Measurements from ENCODE around the gene RRP15. TPM values are rescaled to one million over a fixed set of nuclear protein-coding genes. Genes with fewer than 3 reads are reported as not detected.
"Not testable (repeated sequence)": the region's sequence is repeated elsewhere in the genome, so short reads cannot be mapped to it uniquely, and the experiment has no call there.

Gene RRP15
- total and polyA plus RNA-seq, 2 experiments from 2014 or later, result 19.8 to 86.5 TPM

DNA sequence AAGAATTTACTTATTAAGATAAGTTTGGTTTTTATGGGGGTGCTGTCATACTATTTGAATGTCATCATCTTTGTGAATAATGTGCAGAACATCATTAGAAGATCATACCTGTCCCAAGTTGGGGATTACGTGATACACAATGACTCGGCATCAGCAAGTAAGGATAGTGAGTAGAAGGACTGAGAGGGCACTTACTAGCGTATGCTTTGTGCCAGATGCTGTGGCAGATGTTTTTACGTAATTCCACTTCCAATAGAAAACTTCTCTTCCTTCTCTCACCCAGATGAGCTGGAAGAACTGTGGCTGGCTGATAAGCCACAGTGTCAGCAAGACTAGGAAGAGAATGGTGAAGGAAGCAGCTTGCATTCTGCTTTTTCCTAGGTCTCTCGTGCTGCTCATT lies 32.0 kb downstream of the RRP15 start (continued):
- TF ChIP-seq, protein P1, sequence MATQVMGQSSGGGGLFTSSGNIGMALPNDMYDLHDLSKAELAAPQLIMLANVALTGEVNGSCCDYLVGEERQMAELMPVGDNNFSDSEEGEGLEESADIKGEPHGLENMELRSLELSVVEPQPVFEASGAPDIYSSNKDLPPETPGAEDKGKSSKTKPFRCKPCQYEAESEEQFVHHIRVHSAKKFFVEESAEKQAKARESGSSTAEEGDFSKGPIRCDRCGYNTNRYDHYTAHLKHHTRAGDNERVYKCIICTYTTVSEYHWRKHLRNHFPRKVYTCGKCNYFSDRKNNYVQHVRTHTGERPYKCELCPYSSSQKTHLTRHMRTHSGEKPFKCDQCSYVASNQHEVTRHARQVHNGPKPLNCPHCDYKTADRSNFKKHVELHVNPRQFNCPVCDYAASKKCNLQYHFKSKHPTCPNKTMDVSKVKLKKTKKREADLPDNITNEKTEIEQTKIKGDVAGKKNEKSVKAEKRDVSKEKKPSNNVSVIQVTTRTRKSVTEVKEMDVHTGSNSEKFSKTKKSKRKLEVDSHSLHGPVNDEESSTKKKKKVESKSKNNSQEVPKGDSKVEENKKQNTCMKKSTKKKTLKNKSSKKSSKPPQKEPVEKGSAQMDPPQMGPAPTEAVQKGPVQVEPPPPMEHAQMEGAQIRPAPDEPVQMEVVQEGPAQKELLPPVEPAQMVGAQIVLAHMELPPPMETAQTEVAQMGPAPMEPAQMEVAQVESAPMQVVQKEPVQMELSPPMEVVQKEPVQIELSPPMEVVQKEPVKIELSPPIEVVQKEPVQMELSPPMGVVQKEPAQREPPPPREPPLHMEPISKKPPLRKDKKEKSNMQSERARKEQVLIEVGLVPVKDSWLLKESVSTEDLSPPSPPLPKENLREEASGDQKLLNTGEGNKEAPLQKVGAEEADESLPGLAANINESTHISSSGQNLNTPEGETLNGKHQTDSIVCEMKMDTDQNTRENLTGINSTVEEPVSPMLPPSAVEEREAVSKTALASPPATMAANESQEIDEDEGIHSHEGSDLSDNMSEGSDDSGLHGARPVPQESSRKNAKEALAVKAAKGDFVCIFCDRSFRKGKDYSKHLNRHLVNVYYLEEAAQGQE (IDR thresholded peaks at IDR 0.05; ENCODE audit: unreplicated experiment), result no peak
- TF ChIP-seq EZH2 (IDR thresholded peaks at IDR 0.05; ENCODE audit: low read depth, unreplicated experiment) (no peak), ZNF331 (CRISPR knock-in tag; IDR thresholded peaks at IDR 0.05; ENCODE audit: low read depth) (no peak), STAT1 (IDR thresholded peaks at IDR 0.05; ENCODE audit: unreplicated experiment) (no peak), NANOG (IDR thresholded peaks at IDR 0.05; ENCODE audit: borderline replicate concordance) (no peak), POLR2AphosphoS5 (IDR thresholded peaks at IDR 0.05; ENCODE audit: low read depth) (no peak), ZNF114 (CRISPR knock-in tag; IDR thresholded peaks at IDR 0.05) (no peak), EZH2phosphoT487 (IDR thresholded peaks at IDR 0.05; ENCODE audit: unreplicated experiment) (no peak)
- TF ChIP-seq, protein P2, sequence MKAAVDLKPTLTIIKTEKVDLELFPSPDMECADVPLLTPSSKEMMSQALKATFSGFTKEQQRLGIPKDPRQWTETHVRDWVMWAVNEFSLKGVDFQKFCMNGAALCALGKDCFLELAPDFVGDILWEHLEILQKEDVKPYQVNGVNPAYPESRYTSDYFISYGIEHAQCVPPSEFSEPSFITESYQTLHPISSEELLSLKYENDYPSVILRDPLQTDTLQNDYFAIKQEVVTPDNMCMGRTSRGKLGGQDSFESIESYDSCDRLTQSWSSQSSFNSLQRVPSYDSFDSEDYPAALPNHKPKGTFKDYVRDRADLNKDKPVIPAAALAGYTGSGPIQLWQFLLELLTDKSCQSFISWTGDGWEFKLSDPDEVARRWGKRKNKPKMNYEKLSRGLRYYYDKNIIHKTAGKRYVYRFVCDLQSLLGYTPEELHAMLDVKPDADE (IDR thresholded peaks at IDR 0.05), result no peak

DNA sequence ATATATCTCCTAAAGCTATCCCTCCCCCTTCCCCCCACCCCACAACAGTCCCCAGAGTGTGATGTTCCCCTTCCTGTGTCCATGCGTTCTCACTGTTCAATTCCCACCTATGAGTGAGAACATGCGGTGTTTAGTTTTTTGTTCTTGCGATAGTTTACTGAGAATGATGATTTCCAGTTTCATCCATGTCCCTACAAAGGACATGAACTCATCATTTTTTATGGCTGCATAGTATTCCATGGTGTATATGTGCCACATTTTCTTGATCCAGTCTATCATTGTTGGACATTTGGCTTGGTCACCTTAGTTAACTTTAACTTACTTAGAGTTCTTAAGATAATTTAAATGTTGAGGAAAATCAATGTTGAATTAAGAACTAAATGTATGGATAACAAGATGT lies 35.1 kb downstream of the RRP15 start:
- not testable (repeated sequence) for H3K27ac Mint-ChIP-seq; H3K4me1 ChIP-seq (ENCODE audit: insufficient read depth); DNase-seq (ENCODE audit: low spot score); H3K27me3 ChIP-seq (ENCODE audit: insufficient read depth); H3K4me2 ChIP-seq; H3K27me3 Mint-ChIP-seq (ENCODE audit: insufficient read depth, low read depth, poor library complexity); H3K4me3 ChIP-seq; H3K9me2 ChIP-seq (ENCODE audit: insufficient read depth); H2AFZ ChIP-seq; H3K4me3 Mint-ChIP-seq; H4K20me1 ChIP-seq (replicated peaks; ENCODE audit: insufficient read depth); H3K4me1 Mint-ChIP-seq; H3K9me3 Mint-ChIP-seq; H3K36me3 ChIP-seq (ENCODE audit: insufficient read depth); ATAC-seq; H3K27ac ChIP-seq (ENCODE audit: low read depth); H3F3A ChIP-seq (replicated peaks; ENCODE audit: low read depth)
- peaks cover 34% of the 10 kb centered on the region for H3K36me3 Mint-ChIP-seq (ENCODE audit: low read depth)
- H3K79me2 ChIP-seq (replicated peaks; ENCODE audit: insufficient read depth), result peaks cover 29% of the 10 kb centered on the region

DNA sequence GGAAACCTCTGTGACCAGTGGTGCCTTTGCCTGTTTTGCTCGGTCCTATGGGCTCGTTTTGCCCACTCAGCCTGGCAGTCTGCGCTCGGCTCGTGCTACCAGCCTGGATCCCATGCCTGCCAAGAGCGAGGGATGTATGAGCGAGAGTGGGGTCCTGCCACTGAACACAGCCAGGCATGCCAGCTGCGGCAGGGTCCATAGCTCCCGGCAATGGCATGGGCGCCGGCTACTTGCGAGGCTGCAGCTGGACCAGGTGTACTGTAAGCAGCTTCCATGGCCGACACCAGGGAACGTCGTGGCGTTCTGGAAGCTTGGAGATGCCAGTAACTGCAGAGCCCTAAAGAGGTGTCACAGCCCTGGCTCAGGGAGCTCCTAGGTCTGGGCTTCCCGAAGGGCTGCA lies 37.7 kb downstream of the RRP15 start:
- Histone ChIP-seq H2AFZ (no peak overlapping the region), H3K9me2 (ENCODE audit: insufficient read depth) (no peaks in the 10 kb centered on the region), H3K36me3 (ENCODE audit: insufficient read depth) (no peaks in the 10 kb centered on the region; the same call in 1 of the 2 replicates), H3K27ac (ENCODE audit: low read depth) (no peak overlapping the region), H3K4me2 (no peak overlapping the region), H3F3A (replicated peaks; ENCODE audit: low read depth) (no peaks in the 10 kb centered on the region), H3K27me3 (ENCODE audit: insufficient read depth) (no peaks in the 10 kb centered on the region), H4K20me1 (replicated peaks; ENCODE audit: insufficient read depth) (no peaks in the 10 kb centered on the region), H3K4me1 (ENCODE audit: insufficient read depth) (no peaks in the 10 kb centered on the region), H3K4me3 (no peak overlapping the region), H3K79me2 (replicated peaks; ENCODE audit: insufficient read depth) (peaks cover 24% of the 10 kb centered on the region)
- Mint-ChIP-seq H3K36me3 (ENCODE audit: low read depth) (peaks cover 34% of the 10 kb centered on the region), H3K27me3 (ENCODE audit: insufficient read depth, low read depth, poor library complexity) (peaks cover 3% of the 10 kb centered on the region), H3K9me3 (no peaks in the 10 kb centered on the region), H3K4me3 (no peak overlapping the region), H3K4me1 (no peaks in the 10 kb centered on the region; the same call in 2 of the 3 replicates), H3K27ac (no peak overlapping the region)
- DNase-seq (ENCODE audit: low spot score) (no peak), ATAC-seq (no peak)
- TF ChIP-seq POLR2AphosphoS5 (IDR thresholded peaks at IDR 0.05; ENCODE audit: low read depth), result no peak
- TF ChIP-seq, protein P1 (IDR thresholded peaks at IDR 0.05; ENCODE audit: unreplicated experiment), result no peak
